Panc1 (cell line): Measurements from ENCODE around the gene NF1. TPM values are rescaled to one million over a fixed set of nuclear protein-coding genes. Genes with fewer than 3 reads are reported as not detected.

Experiments
- ATAC-seq: fragments of 200-7000 bp; cut with Tn5 transposase; 2 replicates; pipeline ENCODE4 v1.9.1; 2020; ENCODE audit warnings: mild to moderate bottlenecking, moderate library complexity
- BruUV-seq: library from RNA; stranded (reverse); fragments of 400-500 nt; replicated peaks from 2 replicates; lab custom pipeline; 2021; lab: Mats Ljungman, UMichigan
- CTCF ChIA-PET: fragments of 300-600 bp; sonication (Branson Sonifier 250); formaldehyde crosslinking; loops from one replicate; lab custom pipeline; 2022; ENCODE audit warnings: antibody characterized with exemption; lab: Charles Lee
- POLR2A ChIA-PET: fragments of 300-600 bp; sonication (Branson Sonifier 250); formaldehyde crosslinking; loops from one replicate; lab custom pipeline; 2022; ENCODE audit warnings: antibody characterized with exemption; lab: Charles Lee
- DNase-seq: peaks from one replicate; pipeline ENCODE4 v3.0.0-alpha.2; 2010; ENCODE audit warnings: low read depth, low spot score
- H3K27ac ChIP-seq: 2 replicates; pipeline ENCODE4 v1.5.1; 2011; ENCODE audit warnings: mild to moderate bottlenecking, low read length, inconsistent platforms
- H3K27me3 ChIP-seq: fragments of 200-500 bp; sonication (Bioruptor generic); 2 replicates; pipeline ENCODE4 v1.6.0; 2014; ENCODE audit warnings: low read length, inconsistent platforms; ENCODE audit not compliant: control insufficient read depth, insufficient read depth
- H3K36me3 ChIP-seq: fragments of 200-500 bp; sonication (Bioruptor generic); 2 replicates; pipeline ENCODE4 v1.5.1; 2014; ENCODE audit warnings: inconsistent platforms, mild to moderate bottlenecking, low read length, moderate library complexity; ENCODE audit not compliant: control insufficient read depth, insufficient read depth
- H3K4me1 ChIP-seq: 2 replicates; pipeline ENCODE4 v1.5.1; 2011; ENCODE audit warnings: inconsistent platforms, mild to moderate bottlenecking, low read length, moderate library complexity; ENCODE audit not compliant: control insufficient read depth, insufficient read depth
- H3K4me3 ChIP-seq, 2 experiments: 2 replicates each; pipeline ENCODE4 v1.5.1; 2011 to 2012; ENCODE audit warnings: low read depth in 2 of 2, low read length in 2 of 2, mild to moderate bottlenecking in 2 of 2, inconsistent platforms in 1 of 2, moderate library complexity in 1 of 2
- H3K9me3 ChIP-seq: fragments of 200-500 bp; sonication (Bioruptor generic); 2 replicates; pipeline ENCODE4 v1.5.1; 2014; ENCODE audit warnings: low read depth, mild to moderate bottlenecking, inconsistent platforms, low read length, moderate library complexity; ENCODE audit not compliant: control insufficient read depth, insufficient read depth
- POLR2AphosphoS5 ChIP-seq: IDR thresholded peaks from 2 replicates; pipeline ENCODE4 v1.6.1; 2012; ENCODE audit warnings: mild to moderate bottlenecking, low read depth, low read length, moderate library complexity
- SIN3A ChIP-seq: IDR thresholded peaks from 2 replicates; pipeline ENCODE4 v1.6.1; 2012; ENCODE audit warnings: low read depth, mild to moderate bottlenecking, low read length, moderate library complexity, borderline replicate concordance; ENCODE audit not compliant: insufficient read depth
- TCF7L2 ChIP-seq: IDR thresholded peaks from 2 replicates; pipeline ENCODE4 v1.6.1; 2011; ENCODE audit warnings: mild to moderate bottlenecking, low read depth, low read length, inconsistent platforms
- in situ Hi-C: cut with HindIII; loops from 2 replicates; pipeline ENCODE4 v1.10.0; 2016; ENCODE audit warnings: low sequenced_read_pairs, low pct_unique_long_range_greater_than_20kb
- intact Hi-C: fragments of 100-400 bp; cut with micrococcal nuclease; formaldehyde crosslinking; loops from one replicate; pipeline ENCODE4 v1.10.0; 2022; ENCODE audit not compliant: unreplicated experiment
- total RNA-seq: library from RNA; stranded (reverse); gene quantifications from one replicate; pipeline ENCODE4 v1.2.1, GENCODE V29; 2021; ENCODE audit not compliant: unreplicated experiment
- TF ChIP-seq, protein P1 (sequence below): fragments of 450-650 bp; IDR thresholded peaks from 2 replicates; pipeline ENCODE4 v1.5.1; 2017; ENCODE audit warnings: mild to moderate bottlenecking
- TF ChIP-seq, protein P2 (sequence below), 2 experiments: IDR thresholded peaks; 2 replicates each; pipeline ENCODE4 v1.6.1; 2011 to 2012; ENCODE audit warnings: low read depth in 2 of 2, control low read depth in 1 of 2, low read length in 1 of 2, mild to moderate bottlenecking in 1 of 2, moderate library complexity in 1 of 2; ENCODE audit not compliant: insufficient read depth in 1 of 2

Gene NF1
- total RNA-seq, 1 experiment from 2014 or later: 82.5 TPM

DNA sequence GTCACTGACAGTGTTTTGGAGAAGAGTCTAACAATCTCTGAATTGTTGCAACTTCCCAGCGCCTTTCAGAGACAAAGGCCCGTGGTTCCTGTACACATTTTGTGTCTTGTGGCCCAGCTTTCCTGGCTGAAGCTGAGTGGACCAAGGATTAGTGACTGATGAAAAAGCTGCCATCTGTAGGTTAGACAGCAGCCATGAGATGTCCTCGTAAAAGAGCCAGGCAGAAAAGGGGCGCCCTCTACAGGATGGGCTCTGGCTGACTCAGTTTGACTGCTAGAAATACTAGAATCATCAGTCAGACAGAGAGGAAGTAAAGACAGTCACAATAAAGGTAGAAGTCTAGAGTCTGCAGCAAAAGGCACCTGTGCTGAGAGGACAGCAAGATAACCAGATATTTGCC is 26.5 kb upstream of the NF1 start:
- ChIA-PET CTCF (no interaction called here), POLR2A (no interaction called here)
- Histone ChIP-seq H3K36me3 (no peaks in the 10 kb centered on the region), H3K9me3 (no peaks in the 10 kb centered on the region), H3K27me3 (no peaks in the 10 kb centered on the region), H3K4me1 (peaks cover 7% of the 10 kb centered on the region), H3K4me3 (no peak overlapping the region), H3K27ac (no peak overlapping the region)
- intact Hi-C loops: no loop called here
- in situ Hi-C loops: no loop called here
- BruUV-seq: no TSS peak
- TF ChIP-seq, protein P1, sequence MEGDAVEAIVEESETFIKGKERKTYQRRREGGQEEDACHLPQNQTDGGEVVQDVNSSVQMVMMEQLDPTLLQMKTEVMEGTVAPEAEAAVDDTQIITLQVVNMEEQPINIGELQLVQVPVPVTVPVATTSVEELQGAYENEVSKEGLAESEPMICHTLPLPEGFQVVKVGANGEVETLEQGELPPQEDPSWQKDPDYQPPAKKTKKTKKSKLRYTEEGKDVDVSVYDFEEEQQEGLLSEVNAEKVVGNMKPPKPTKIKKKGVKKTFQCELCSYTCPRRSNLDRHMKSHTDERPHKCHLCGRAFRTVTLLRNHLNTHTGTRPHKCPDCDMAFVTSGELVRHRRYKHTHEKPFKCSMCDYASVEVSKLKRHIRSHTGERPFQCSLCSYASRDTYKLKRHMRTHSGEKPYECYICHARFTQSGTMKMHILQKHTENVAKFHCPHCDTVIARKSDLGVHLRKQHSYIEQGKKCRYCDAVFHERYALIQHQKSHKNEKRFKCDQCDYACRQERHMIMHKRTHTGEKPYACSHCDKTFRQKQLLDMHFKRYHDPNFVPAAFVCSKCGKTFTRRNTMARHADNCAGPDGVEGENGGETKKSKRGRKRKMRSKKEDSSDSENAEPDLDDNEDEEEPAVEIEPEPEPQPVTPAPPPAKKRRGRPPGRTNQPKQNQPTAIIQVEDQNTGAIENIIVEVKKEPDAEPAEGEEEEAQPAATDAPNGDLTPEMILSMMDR: peak; percentile 61
- TF ChIP-seq TCF7L2 (no peak), SIN3A (no peak)
- DNase-seq (no peak), ATAC-seq (peak; percentile 33; the same call in 1 of the 2 replicates)

DNA sequence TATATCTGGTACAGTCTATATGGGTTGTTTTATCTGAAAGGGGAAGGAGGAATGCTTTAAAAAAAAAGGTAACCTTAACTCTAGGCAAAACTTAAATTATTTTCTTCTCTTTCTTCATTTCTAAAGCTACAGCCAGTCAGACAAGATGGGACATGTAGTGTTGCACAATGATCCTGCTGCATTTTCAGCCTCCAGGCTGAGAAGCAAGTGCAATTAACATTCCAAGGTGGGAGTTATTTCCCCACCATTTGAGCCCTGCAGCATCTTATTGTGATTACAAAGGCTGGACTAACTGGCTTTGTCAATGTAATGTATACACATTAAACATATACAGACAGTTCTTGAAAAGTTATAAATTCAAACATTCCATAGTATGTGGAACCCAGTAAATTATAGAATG is 22.6 kb upstream of the NF1 start:
- CTCF ChIA-PET: no interaction called here
- Histone ChIP-seq H3K27ac (no peak overlapping the region), H3K36me3 (no peaks in the 10 kb centered on the region), H3K27me3 (no peaks in the 10 kb centered on the region), H3K4me1 (peaks cover 7% of the 10 kb centered on the region), H3K4me3 (no peak overlapping the region), H3K9me3 (no peaks in the 10 kb centered on the region)
- POLR2A ChIA-PET: no interaction called here
- DNase-seq (no peak), ATAC-seq (no peak)
- TF ChIP-seq SIN3A: no peak
- no peak for TF ChIP-seq POLR2AphosphoS5
- TF ChIP-seq, protein P2, sequence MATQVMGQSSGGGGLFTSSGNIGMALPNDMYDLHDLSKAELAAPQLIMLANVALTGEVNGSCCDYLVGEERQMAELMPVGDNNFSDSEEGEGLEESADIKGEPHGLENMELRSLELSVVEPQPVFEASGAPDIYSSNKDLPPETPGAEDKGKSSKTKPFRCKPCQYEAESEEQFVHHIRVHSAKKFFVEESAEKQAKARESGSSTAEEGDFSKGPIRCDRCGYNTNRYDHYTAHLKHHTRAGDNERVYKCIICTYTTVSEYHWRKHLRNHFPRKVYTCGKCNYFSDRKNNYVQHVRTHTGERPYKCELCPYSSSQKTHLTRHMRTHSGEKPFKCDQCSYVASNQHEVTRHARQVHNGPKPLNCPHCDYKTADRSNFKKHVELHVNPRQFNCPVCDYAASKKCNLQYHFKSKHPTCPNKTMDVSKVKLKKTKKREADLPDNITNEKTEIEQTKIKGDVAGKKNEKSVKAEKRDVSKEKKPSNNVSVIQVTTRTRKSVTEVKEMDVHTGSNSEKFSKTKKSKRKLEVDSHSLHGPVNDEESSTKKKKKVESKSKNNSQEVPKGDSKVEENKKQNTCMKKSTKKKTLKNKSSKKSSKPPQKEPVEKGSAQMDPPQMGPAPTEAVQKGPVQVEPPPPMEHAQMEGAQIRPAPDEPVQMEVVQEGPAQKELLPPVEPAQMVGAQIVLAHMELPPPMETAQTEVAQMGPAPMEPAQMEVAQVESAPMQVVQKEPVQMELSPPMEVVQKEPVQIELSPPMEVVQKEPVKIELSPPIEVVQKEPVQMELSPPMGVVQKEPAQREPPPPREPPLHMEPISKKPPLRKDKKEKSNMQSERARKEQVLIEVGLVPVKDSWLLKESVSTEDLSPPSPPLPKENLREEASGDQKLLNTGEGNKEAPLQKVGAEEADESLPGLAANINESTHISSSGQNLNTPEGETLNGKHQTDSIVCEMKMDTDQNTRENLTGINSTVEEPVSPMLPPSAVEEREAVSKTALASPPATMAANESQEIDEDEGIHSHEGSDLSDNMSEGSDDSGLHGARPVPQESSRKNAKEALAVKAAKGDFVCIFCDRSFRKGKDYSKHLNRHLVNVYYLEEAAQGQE (IDR thresholded peaks at IDR 0.05; ENCODE audit: insufficient read depth in 1 of 2, low read depth in 2 of 2, low read length in 1 of 2): no peak
- no peak for TF ChIP-seq TCF7L2
- TF ChIP-seq, protein P1: no peak
- intact Hi-C loops (no loop called here), in situ Hi-C loops (no loop called here)
- BruUV-seq: no TSS peak

DNA sequence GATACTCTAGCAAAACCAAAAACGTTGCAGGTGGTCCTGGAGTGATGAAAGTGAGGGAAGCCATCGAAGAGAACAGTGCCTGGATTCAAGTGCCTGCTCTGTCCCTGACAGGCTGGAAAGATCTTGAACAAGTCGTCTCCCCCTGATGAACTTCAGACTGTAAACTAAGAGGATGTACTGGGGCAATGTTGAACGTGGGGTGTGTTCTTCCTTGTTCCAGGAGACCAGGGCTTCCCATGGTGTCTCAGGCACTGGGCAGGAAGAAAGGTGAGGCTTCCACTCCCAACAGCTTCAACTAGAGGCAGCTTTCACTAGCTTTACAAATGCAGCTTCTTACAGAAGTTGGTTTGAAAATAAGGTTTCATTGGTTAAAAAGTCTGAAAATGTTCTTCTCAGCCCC is 21.4 kb upstream of the NF1 start:
- Histone ChIP-seq H3K27me3 (no peaks in the 10 kb centered on the region), H3K9me3 (no peaks in the 10 kb centered on the region), H3K36me3 (no peaks in the 10 kb centered on the region), H3K4me3 (no peak overlapping the region), H3K27ac (no peak overlapping the region), H3K4me1 (no peaks in the 10 kb centered on the region)
- ATAC-seq (no peak), DNase-seq (no peak)
- CTCF ChIA-PET: no interaction called here
- POLR2A ChIA-PET: no interaction called here
- TF ChIP-seq, protein P1: no peak
- TF ChIP-seq POLR2AphosphoS5: no peak
- no peak for TF ChIP-seq TCF7L2
- no peak for TF ChIP-seq SIN3A
- TF ChIP-seq, protein P2 (IDR thresholded peaks at IDR 0.05; ENCODE audit: insufficient read depth in 1 of 2, low read depth in 2 of 2, low read length in 1 of 2): no peak
- intact Hi-C loops: no loop called here
- in situ Hi-C loops: no loop called here
- BruUV-seq: no TSS peak
